Measurements from ENCODE around the gene KCNAB2. TPM values are rescaled to one million over a fixed set of nuclear protein-coding genes. Genes with fewer than 3 reads are reported as not detected.

The KCNAB2 gene
- total RNA-seq, 1 donor from 2014 or later = 17.9 TPM

- Histone ChIP-seq H3K9me3 (no peaks in the 10 kb centered on the region), H3K27ac (peak overlapping the region in 1 of 2 donors; percentile 11), H3K36me3 (no peaks in the 10 kb centered on the region), H3K4me1 (no peaks in the 10 kb centered on the region), H3K27me3 (no peaks in the 10 kb centered on the region), H3K4me3 (peak overlapping the region; percentile 12 to 48)
- peak; percentile 79 to 87 for DNase-seq (ENCODE audit: low spot score in 2 of 2)
- intact Hi-C loops (cut with DNase I) = no loop called here
- no peak for TF ChIP-seq CTCF (IDR thresholded peaks at IDR 0.05)
These were observed 19.4 kb upstream of the KCNAB2 start for GRCh38 chr1:6026095-6026809.

- Histone ChIP-seq H3K36me3 (no peaks in the 10 kb centered on the region), H3K4me3 (peak overlapping the region in 1 of 2 donors; percentile 48), H3K9me3 (no peaks in the 10 kb centered on the region), H3K27me3 (no peaks in the 10 kb centered on the region), H3K4me1 (no peaks in the 10 kb centered on the region), H3K27ac (no peak overlapping the region)
- intact Hi-C loops (cut with DNase I) = no loop called here
- no peak for TF ChIP-seq CTCF (IDR thresholded peaks at IDR 0.05)
- no peak for DNase-seq (ENCODE audit: low spot score in 2 of 2)
These were observed 18.1 kb upstream of the KCNAB2 start for GRCh38 chr1:6027591-6027990.

GRCh38 chr1:6028042-6028850, 17.4 kb upstream of the KCNAB2 start:
- Histone ChIP-seq H3K4me1 (no peaks in the 10 kb centered on the region), H3K36me3 (no peaks in the 10 kb centered on the region), H3K9me3 (no peaks in the 10 kb centered on the region), H3K27ac (no peak overlapping the region), H3K4me3 (peak overlapping the region in 1 of 2 donors; percentile 48), H3K27me3 (no peaks in the 10 kb centered on the region)
- peak; percentile 20 to 76 for DNase-seq (ENCODE audit: low spot score in 2 of 2)
- intact Hi-C loops (cut with DNase I) = no loop called here
- no peak for TF ChIP-seq CTCF (IDR thresholded peaks at IDR 0.05)

GRCh38 chr1:6029351-6029750, 16.3 kb upstream of the KCNAB2 start:
- intact Hi-C loops (cut with DNase I) = no loop called here
- no peak for DNase-seq (ENCODE audit: low spot score in 2 of 2)
- Histone ChIP-seq H3K4me3 (no peak overlapping the region), H3K27ac (no peak overlapping the region), H3K27me3 (no peaks in the 10 kb centered on the region), H3K9me3 (no peaks in the 10 kb centered on the region), H3K36me3 (no peaks in the 10 kb centered on the region), H3K4me1 (no peaks in the 10 kb centered on the region)
- no peak for TF ChIP-seq CTCF (IDR thresholded peaks at IDR 0.05)

GRCh38 chr1:6030132-6030531, 15.6 kb upstream of the KCNAB2 start:
- Histone ChIP-seq H3K27ac (no peak overlapping the region), H3K36me3 (no peaks in the 10 kb centered on the region), H3K9me3 (no peaks in the 10 kb centered on the region), H3K4me1 (no peaks in the 10 kb centered on the region), H3K27me3 (no peaks in the 10 kb centered on the region), H3K4me3 (no peak overlapping the region)
- TF ChIP-seq CTCF (IDR thresholded peaks at IDR 0.05) = no peak
- DNase-seq (ENCODE audit: low spot score in 2 of 2) = no peak
- intact Hi-C loops (cut with DNase I) = no loop called here
